Fibroblast of villous mesenchyme (primary cell): ENCODE results near the gene EGFL7. TPM values are rescaled to one million over a fixed set of nuclear protein-coding genes. Genes with fewer than 3 reads are reported as not detected.
A peak's percentile ranks its signal among the peaks of the same experiment; 100 is the strongest.

Source experiments
- DNase-seq: peaks from one replicate; pipeline ENCODE4 v3.0.0-alpha.2; 2010; ENCODE audit warnings: low read depth
- H3K4me3 ChIP-seq: 2 replicates; pipeline ENCODE4 v1.5.1; 2011; ENCODE audit warnings: low read depth, mild to moderate bottlenecking, low read length
- CTCF ChIP-seq: IDR thresholded peaks from 2 replicates; pipeline ENCODE4 v1.5.1; 2012; ENCODE audit warnings: low read depth, mild to moderate bottlenecking, low read length; ENCODE audit not compliant: insufficient read depth
- small RNA-seq: library from RNA; depleted of rRNA; stranded (forward); fragments of <200 nt; gene quantifications from one replicate; pipeline ENCODE3, GENCODE V24; 2012
- total RNA-seq: library from RNA; depleted of rRNA; stranded (reverse); fragments of >200 nt; gene quantifications from 2 replicates; pipeline ENCODE4 v1.2.3, GENCODE V29; 2012

The EGFL7 gene
- total RNA-seq, 1 donor: 9.9 TPM

GRCh38 chr9:136719195-136719880 lies 56.6 kb downstream of the EGFL7 start:
- no peak for TF ChIP-seq CTCF
- H3K4me3 ChIP-seq: no peak overlapping the region
- DNase-seq: no peak

- TF ChIP-seq CTCF: no peak
- no peak overlapping the region for H3K4me3 ChIP-seq
- DNase-seq: no peak
Measured at GRCh38 chr9:136720251-136720897, 57.7 kb downstream of the EGFL7 start.

GRCh38 chr9:136720898-136721338 lies 58.2 kb downstream of the EGFL7 start:
- no peak overlapping the region for H3K4me3 ChIP-seq
- no peak for TF ChIP-seq CTCF

GRCh38 chr9:136721339-136722092 lies 58.8 kb downstream of the EGFL7 start:
- no peak for TF ChIP-seq CTCF
- no peak for DNase-seq
- no peak overlapping the region for H3K4me3 ChIP-seq

More at GRCh38 chr9:136720898-136721338, 58.2 kb downstream of the EGFL7 start:
- no peak for DNase-seq

Small RNAs within 50 kb of the gene (small RNA-seq; reads per million reads assigned to genes)
- gene MIR126: 232 reads per million, percentile 98 among the genes with 10 or more reads in this experiment

Other genes with a start within 250 kb of the EGFL7 start
- 8.2 and 9.3 TPM in 2 replicates for gene INPP5E, start 223.1 kb upstream of the EGFL7 start, total RNA-seq
- 40.3 and 43.2 TPM in 2 replicates for gene SEC16A, start 179.9 kb upstream of the EGFL7 start, total RNA-seq
- gene NOTCH1, start 116.9 kb upstream of the EGFL7 start, total RNA-seq: 22.5 and 36.7 TPM in 2 replicates
- 31.5 and 34.5 TPM in 2 replicates for gene AGPAT2, start 24.5 kb downstream of the EGFL7 start, total RNA-seq
- gene DIPK1B, start 49.7 kb downstream of the EGFL7 start, total RNA-seq: under 0.01 and 0.43 TPM in 2 replicates
- under 0.01 TPM in 1 of 2 replicates, not detected in the other for gene LCN10, start 80.0 kb downstream of the EGFL7 start, total RNA-seq
- gene LCN6, start 85.6 kb downstream of the EGFL7 start, total RNA-seq: not detected in 2 replicates
- gene LCN8, start 95.3 kb downstream of the EGFL7 start, total RNA-seq: not detected in 2 replicates
- gene LCN15, start 101.6 kb downstream of the EGFL7 start, total RNA-seq: not detected in 2 replicates
- 33.5 and 39.7 TPM in 2 replicates for gene TMEM141, start 128.4 kb downstream of the EGFL7 start, total RNA-seq
- 0.32 and 0.43 TPM in 2 replicates for gene CCDC183, start 133.4 kb downstream of the EGFL7 start, total RNA-seq
- 69.6 and 72.1 TPM in 2 replicates for gene RABL6, start 145.0 kb downstream of the EGFL7 start, total RNA-seq
- 0.86 and 1.3 TPM in 2 replicates for gene AJM1, start 179.6 kb downstream of the EGFL7 start, total RNA-seq
- 75.4 and 105 TPM in 2 replicates for gene PHPT1, start 186.5 kb downstream of the EGFL7 start, total RNA-seq
- 1.6 and 3.0 TPM in 2 replicates for gene MAMDC4, start 189.4 kb downstream of the EGFL7 start, total RNA-seq
- 146 and 163 TPM in 2 replicates for gene EDF1, start 203.4 kb downstream of the EGFL7 start, total RNA-seq
- 11.0 and 16.8 TPM in 2 replicates for gene TRAF2, start 223.6 kb downstream of the EGFL7 start, total RNA-seq